HK-2 (cell line): Measurements from ENCODE around the gene MAPK8IP3.

Source experiments
- DNase-seq: peaks from one replicate; pipeline ENCODE4 v3.0.0-alpha.2; 2018; ENCODE audit not compliant: unreplicated experiment

Gene MAPK8IP3

DNA sequence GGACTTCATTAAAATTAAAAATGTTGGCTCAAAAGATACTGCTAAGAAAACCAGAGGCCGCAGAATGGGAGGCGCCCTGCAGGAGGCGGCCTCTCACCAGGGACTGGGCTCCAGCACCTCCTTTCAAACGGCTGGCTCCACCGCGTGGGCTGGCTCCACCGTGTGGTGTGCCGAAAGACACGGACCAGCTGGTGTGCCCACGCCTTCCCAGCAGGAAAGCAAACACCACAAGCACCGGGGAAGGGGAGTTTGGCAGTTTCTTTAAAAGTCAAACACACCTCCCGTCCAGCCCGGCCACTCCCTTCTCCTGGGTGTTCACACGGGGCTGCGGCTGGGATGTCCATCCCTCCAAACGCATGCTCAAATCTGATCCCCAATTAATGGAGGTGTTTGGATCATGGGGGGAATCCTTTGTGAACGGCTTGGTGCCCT lies 106.8 kb downstream of the MAPK8IP3 start:
- no peak for DNase-seq

DNA sequence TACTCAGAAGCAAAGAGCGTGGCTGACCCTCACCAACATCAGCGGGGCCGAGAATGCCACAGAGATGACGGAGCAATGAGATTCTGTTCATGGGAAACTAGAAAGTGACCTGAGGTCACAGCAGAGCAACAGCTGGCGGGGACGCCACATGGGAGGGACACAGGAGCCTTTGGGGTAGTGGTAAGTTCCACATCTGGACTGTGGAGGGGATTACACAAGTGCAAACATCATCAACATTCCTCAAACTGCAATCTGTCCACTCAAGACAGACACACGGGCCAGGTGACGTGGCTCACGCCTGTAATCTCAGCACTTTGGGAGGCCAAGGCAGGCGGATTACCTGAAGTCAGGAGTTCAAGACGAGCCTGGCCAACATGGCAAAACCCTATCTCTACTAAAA lies 109.5 kb downstream of the MAPK8IP3 start:
- no peak for DNase-seq

GRCh38 chr16:1816396-1817275 lies 110.6 kb downstream of the MAPK8IP3 start:
- no peak for DNase-seq

GRCh38 chr16:1817276-1817589 lies 111.2 kb downstream of the MAPK8IP3 start:
- DNase-seq, result no peak

- DNase-seq, result no peak
These were observed 111.7 kb downstream of the MAPK8IP3 start for GRCh38 chr16:1817716-1818115.

GRCh38 chr16:1818204-1818872 lies 112.3 kb downstream of the MAPK8IP3 start:
- no peak for DNase-seq

- DNase-seq, result no peak
These were observed 113.0 kb downstream of the MAPK8IP3 start for GRCh38 chr16:1818873-1819525.

DNA sequence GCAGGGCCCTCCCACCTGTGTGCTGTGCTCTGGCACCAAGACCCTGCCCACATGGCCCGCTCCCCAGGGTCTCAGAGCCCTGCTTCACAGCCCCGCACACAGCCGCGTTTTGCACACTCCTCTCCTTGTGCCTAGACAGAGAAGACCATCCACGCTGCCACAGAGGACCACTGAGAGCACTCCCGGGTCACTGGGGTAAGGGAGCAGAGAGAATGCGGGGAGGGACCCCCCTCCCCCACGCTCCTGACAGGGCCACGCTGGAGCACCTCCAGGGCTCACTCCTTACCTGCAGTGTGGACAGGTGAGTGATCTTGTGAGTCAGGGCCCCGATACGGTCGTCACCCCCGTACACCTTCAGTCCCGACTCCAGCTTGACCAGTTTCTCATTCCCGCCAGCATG lies 113.6 kb downstream of the MAPK8IP3 start:
- no peak for DNase-seq
